H1 (cell line): ENCODE data around the gene MITF. TPM values are rescaled to one million over a fixed set of nuclear protein-coding genes. Genes with fewer than 3 reads are reported as not detected.

Experiments used
- CTCF ChIA-PET: fragments of 300-600 bp; sonication (Branson Sonifier 250); formaldehyde crosslinking; loops from one replicate; lab custom pipeline; 2021; ENCODE audit not compliant: partially characterized antibody; lab: Charles Lee
- POLR2A ChIA-PET: fragments of 300-600 bp; sonication (Branson Sonifier 250); formaldehyde crosslinking; loops from one replicate; lab custom pipeline; 2021; ENCODE audit warnings: inconsistent platforms; ENCODE audit not compliant: partially characterized antibody; lab: Charles Lee
- DNase-seq, 2 experiments: peaks; one replicate each; pipeline versions ENCODE4 v3.0.0 to v3.0.0-alpha.2; 2010 to 2022; ENCODE audit warnings: low spot score in 2 of 2, low read depth in 1 of 2, mixed read lengths in 1 of 2
- FAIRE-seq: peaks from 2 replicates; lab custom pipeline; 2011; peaks lifted over from hg19 to GRCh38; lab: Jason Lieb, UNC
- H2AFZ ChIP-seq: 2 replicates; pipeline ENCODE4 v1.8.1; 2012; ENCODE audit warnings: low read length, inconsistent platforms
- H2AK5ac ChIP-seq: 2 replicates; pipeline ENCODE4 v1.6.1; 2013; ENCODE audit warnings: low read depth, low read length
- H2BK120ac ChIP-seq: replicated peaks from 2 replicates; pipeline ENCODE3; 2013; ENCODE audit warnings: low read depth, low read length, inconsistent platforms
- H2BK12ac ChIP-seq: 2 replicates; pipeline ENCODE4 v1.6.1; 2013; ENCODE audit warnings: low read depth, low read length
- H2BK15ac ChIP-seq: 2 replicates; pipeline ENCODE4 v1.6.1; 2013; ENCODE audit warnings: low read length
- H2BK20ac ChIP-seq: 2 replicates; pipeline ENCODE4 v1.6.1; 2013; ENCODE audit warnings: low read length
- H2BK5ac ChIP-seq: 2 replicates; pipeline ENCODE4 v1.6.1; 2013; ENCODE audit warnings: low read depth, low read length
- H3K14ac ChIP-seq: 2 replicates; pipeline ENCODE4 v1.6.1; 2013; ENCODE audit warnings: inconsistent platforms; ENCODE audit not compliant: insufficient read length
- H3K18ac ChIP-seq: 2 replicates; pipeline ENCODE4 v1.6.1; 2013; ENCODE audit warnings: low read length; ENCODE audit errors: extremely low read depth
- H3K23ac ChIP-seq: 2 replicates; pipeline ENCODE4 v1.6.1; 2013; ENCODE audit warnings: inconsistent platforms; ENCODE audit not compliant: insufficient read length
- H3K23me2 ChIP-seq: 2 replicates; pipeline ENCODE4 v1.6.1; 2013; ENCODE audit warnings: low read depth, low read length
- H3K27ac ChIP-seq: 2 replicates; pipeline ENCODE4 v1.6.1; 2011; ENCODE audit warnings: low read depth, low read length, inconsistent platforms
- H3K27me3 ChIP-seq, 4 experiments: replicated peaks in 1 of 4; 1 replicate in 1 of 4; 2 replicates in 3 of 4; pipeline versions ENCODE4 v1.6.1 to v1.8.1; 2011 to 2013; ENCODE audit warnings: low read length in 3 of 4, mild to moderate bottlenecking in 3 of 4, inconsistent platforms in 2 of 4, mixed read lengths in 2 of 4, moderate library complexity in 1 of 4; ENCODE audit not compliant: control insufficient read depth in 3 of 4, insufficient read depth in 3 of 4; ENCODE audit errors: extremely low read depth in 1 of 4
- H3K36me3 ChIP-seq, 4 experiments: 2 replicates each; pipeline versions ENCODE4 v1.6.1 to v1.8.1; 2011 to 2013; ENCODE audit warnings: mild to moderate bottlenecking in 4 of 4, low read length in 3 of 4, moderate library complexity in 2 of 4, control low read depth in 1 of 4, inconsistent platforms in 1 of 4; ENCODE audit not compliant: insufficient read depth in 4 of 4, control insufficient read depth in 2 of 4
- H3K4ac ChIP-seq: replicated peaks from 2 replicates; pipeline ENCODE3; 2013; ENCODE audit warnings: low read length, low read depth, mixed read lengths, inconsistent platforms; ENCODE audit not compliant: insufficient read length
- H3K4me1 ChIP-seq, 4 experiments: replicated peaks in 1 of 4; 1 replicate in 1 of 4; 2 replicates in 3 of 4; pipeline versions ENCODE4 v1.6.1 to v1.8.1; 2011 to 2013; ENCODE audit warnings: low read length in 3 of 4, inconsistent platforms in 2 of 4, mixed read lengths in 1 of 4; ENCODE audit not compliant: insufficient read depth in 4 of 4, control insufficient read depth in 3 of 4
- H3K4me2 ChIP-seq, 2 experiments: 2 replicates each; pipeline versions ENCODE4 v1.6.1 to v1.8.1; 2011 to 2013; ENCODE audit warnings: low read depth in 2 of 2, low read length in 2 of 2, control low read depth in 1 of 2, inconsistent platforms in 1 of 2, mild to moderate bottlenecking in 1 of 2; ENCODE audit not compliant: insufficient read depth in 1 of 2
- H3K4me3 ChIP-seq, 4 experiments: fragments of 200-600, 300-600 bp in 1 of 4; sonication (generic), shearing (Covaris generic), sonication (Bioruptor Twin) in 1 of 4; 2 replicates each; pipeline versions ENCODE4 v1.5.1 to v1.8.1; 2011 to 2016; ENCODE audit warnings: low read length in 4 of 4, low read depth in 3 of 4, control low read depth in 2 of 4, inconsistent platforms in 2 of 4, mild to moderate bottlenecking in 2 of 4, mixed read lengths in 1 of 4, moderate library complexity in 1 of 4; ENCODE audit not compliant: insufficient read depth in 2 of 4; ENCODE audit errors: extremely low read depth in 1 of 4
- H3K56ac ChIP-seq: replicated peaks from 2 replicates; pipeline ENCODE3; 2013; ENCODE audit warnings: low read depth, mild to moderate bottlenecking, mixed read lengths, low read length, inconsistent platforms; ENCODE audit not compliant: insufficient read length
- H3K79me1 ChIP-seq: 2 replicates; pipeline ENCODE4 v1.6.1; 2013; ENCODE audit warnings: low read depth, low read length, control low read depth
- H3K79me2 ChIP-seq, 2 experiments: 2 replicates each; pipeline versions ENCODE4 v1.6.1 to v1.8.1; 2012 to 2013; ENCODE audit warnings: low read length in 2 of 2, mild to moderate bottlenecking in 2 of 2, inconsistent platforms in 1 of 2; ENCODE audit not compliant: insufficient read depth in 2 of 2, control insufficient read depth in 1 of 2
- H3K9ac ChIP-seq, 4 experiments: replicated peaks in 1 of 4; 1 replicate in 1 of 4; 2 replicates in 3 of 4; pipeline versions ENCODE4 v1.6.1 to v1.8.1; 2011 to 2013; ENCODE audit warnings: low read depth in 3 of 4, low read length in 3 of 4, control low read depth in 2 of 4, mild to moderate bottlenecking in 2 of 4, moderate library complexity in 2 of 4, inconsistent platforms in 1 of 4; ENCODE audit errors: extremely low read depth in 1 of 4
- H3K9me3 ChIP-seq, 2 experiments: 2 replicates each; pipeline versions ENCODE4 v1.6.1 to v1.8.1; 2012 to 2013; ENCODE audit warnings: mild to moderate bottlenecking in 2 of 2, moderate library complexity in 2 of 2, control low read depth in 1 of 2, inconsistent platforms in 1 of 2, low read depth in 1 of 2, low read length in 1 of 2, mixed read lengths in 1 of 2; ENCODE audit not compliant: insufficient read depth in 2 of 2
- H4K20me1 ChIP-seq, 2 experiments: replicated peaks in 1 of 2; 2 replicates each; pipeline versions ENCODE3 to v1.8.1; 2011 to 2013; ENCODE audit warnings: inconsistent platforms in 2 of 2, low read length in 2 of 2, mild to moderate bottlenecking in 1 of 2; ENCODE audit not compliant: insufficient read depth in 2 of 2, control insufficient read depth in 1 of 2
- H4K5ac ChIP-seq: 2 replicates; pipeline ENCODE4 v1.6.1; 2013; ENCODE audit warnings: low read length, low read depth, mixed read lengths, inconsistent platforms; ENCODE audit not compliant: insufficient read length
- H4K8ac ChIP-seq: 2 replicates; pipeline ENCODE4 v1.8.0; 2013; ENCODE audit warnings: mild to moderate bottlenecking, moderate library complexity, low read length, inconsistent platforms; ENCODE audit not compliant: insufficient read depth; ENCODE audit errors: extremely low read depth
- H4K91ac ChIP-seq: replicated peaks from 2 replicates; pipeline ENCODE3; 2013; ENCODE audit warnings: low read length, mixed read lengths, inconsistent platforms; ENCODE audit not compliant: insufficient read length
- KDM1A ChIP-seq: fragments of 200-600, 300-600 bp; sonication (generic); IDR thresholded peaks from 2 replicates; pipeline ENCODE4 v1.7.1; 2016; ENCODE audit warnings: mild to moderate bottlenecking, low read length, borderline replicate concordance
- MAX ChIP-seq: IDR thresholded peaks from 2 replicates; pipeline ENCODE4 v1.6.1; 2012; ENCODE audit warnings: inconsistent platforms
- NANOG ChIP-seq: IDR thresholded peaks from 2 replicates; pipeline ENCODE4 v1.6.1; 2011; ENCODE audit warnings: low read length, low read depth, mild to moderate bottlenecking, inconsistent platforms; ENCODE audit not compliant: insufficient read depth, poor library complexity, severe bottlenecking
- POU5F1 ChIP-seq: IDR thresholded peaks from 2 replicates; pipeline ENCODE4 v1.6.1; 2011; ENCODE audit warnings: low read depth, mild to moderate bottlenecking, low read length, moderate library complexity
- TBP ChIP-seq: IDR thresholded peaks from 2 replicates; pipeline ENCODE4 v1.6.1; 2011; ENCODE audit warnings: low read depth, low read length, improper control_type of control experiment
- WGBS, 2 experiments: shearing (Covaris generic) in 1 of 2; methylation state at CpG; one replicate each; pipeline versions ENCODE4 v1.1.6 to v1.1.7; 2013 to 2015; ENCODE audit warnings: low lambda C conversion rate in 2 of 2, mixed read lengths in 2 of 2, inconsistent platforms in 1 of 2, low coverage in 1 of 2, missing lambda C conversion rate in 1 of 2; ENCODE audit not compliant: insufficient replicate concordance in 2 of 2, insufficient coverage in 1 of 2, insufficient read length in 1 of 2; ENCODE audit errors: extremely low coverage in 1 of 2, missing lambda C conversion rate in 1 of 2; 5-methylcytosine and 5-hydroxymethylcytosine counted together
- polyA plus RNA-seq, 7 experiments: library from polyadenylated mRNA; depleted of rRNA in 3 of 7; stranded (reverse) in 5 of 7; unstranded in 2 of 7; fragments of >200 nt in 5 of 7; fragments of 200-250 nt in 2 of 7; gene quantifications; 1 replicate in 5 of 7; 2 replicates in 1 of 7; 4 replicates in 1 of 7; pipeline versions ENCODE4 v1.2.1 to v1.2.3, GENCODE V29; 2011 to 2013; ENCODE audit warnings: missing spikeins in 2 of 7, mixed read lengths in 2 of 7
- total RNA-seq: library from RNA; stranded (reverse); fragmentation: NEBNext Ultra II Directional; extraction: Animal tissue kit (Norgen Biotek cat#: 25700); gene quantifications from 2 replicates; pipeline ENCODE4 v1.2.1, GENCODE V29; 2021

MITF gene
- total and polyA plus RNA-seq, 2 of the 8 experiments (the other 6 are each of a cell fraction or from before 2014, with no cell fraction given) = 0.53 to 1.4 TPM

GRCh38 chr3:69827127-69827526 lies 87.9 kb downstream of the MITF start:
- H2AFZ ChIP-seq = no peak overlapping the region
- CTCF ChIA-PET = interaction anchor here (1.4 kb wide), 1 partner anchor 16 kb away, joined by 5 read pairs; no protein-coding TSS in a partner anchor
- no peaks in the 10 kb centered on the region for H3K4me1 ChIP-seq
- no peak overlapping the region for H2BK15ac ChIP-seq
- no peak overlapping the region for H3K4ac ChIP-seq
- no peak overlapping the region for H3K9ac ChIP-seq
- H3K27ac ChIP-seq = no peak overlapping the region
- no peaks in the 10 kb centered on the region for H3K36me3 ChIP-seq
- no peak overlapping the region for H3K56ac ChIP-seq
- no peak overlapping the region for H3K4me3 ChIP-seq
- no peak for DNase-seq
- H2BK20ac ChIP-seq = no peak overlapping the region
- 68% methylated on average over 1 of the region's 1 CpG; no CpG with 5 or more reads in 1 of the 2 experiments for WGBS, 2 experiments
- H4K91ac ChIP-seq = no peak overlapping the region
- no peak overlapping the region for H3K23ac ChIP-seq
- no peak for FAIRE-seq
- no peaks in the 10 kb centered on the region for H3K79me2 ChIP-seq
- H2BK5ac ChIP-seq = no peak overlapping the region
- H3K23me2 ChIP-seq = no peaks in the 10 kb centered on the region
- H2BK12ac ChIP-seq = no peak overlapping the region
- H4K5ac ChIP-seq = no peak overlapping the region
- no peak overlapping the region for H3K14ac ChIP-seq
- no peaks in the 10 kb centered on the region for H4K20me1 ChIP-seq
- H4K8ac ChIP-seq = no peak overlapping the region
- no peak overlapping the region for H3K4me2 ChIP-seq
- H3K79me1 ChIP-seq = no peaks in the 10 kb centered on the region
- no peaks in the 10 kb centered on the region for H3K27me3 ChIP-seq
- no peaks in the 10 kb centered on the region for H3K9me3 ChIP-seq
- H2BK120ac ChIP-seq = no peak overlapping the region
- POLR2A ChIA-PET = no interaction called here
- TF ChIP-seq POU5F1 (no peak), TBP (no peak), NANOG (no peak), KDM1A (no peak), MAX (no peak)
- H2AK5ac ChIP-seq = no peak overlapping the region
- H3K18ac ChIP-seq = no peak overlapping the region
